Activated CD4-positive, alpha-beta T cell treated with anti-CD3 and anti-CD28 coated beads, Interleukin-2, Interleukin-4, amounts not matched to agents 100 ng/mL and 50 ng/mL, durations not matched to agents 16 hours and 8 hours (primary cell): Measurements from ENCODE around the gene CCDC127.
"Not testable (repeated sequence)": the region's sequence is repeated elsewhere in the genome, so short reads cannot be mapped to it uniquely, and the experiment has no call there.

ENCODE experiments used
- DNase-seq: peaks from one replicate; pipeline ENCODE4 v3.0.0-alpha.2; 2020; ENCODE audit warnings: low spot score

CCDC127 gene

DNA sequence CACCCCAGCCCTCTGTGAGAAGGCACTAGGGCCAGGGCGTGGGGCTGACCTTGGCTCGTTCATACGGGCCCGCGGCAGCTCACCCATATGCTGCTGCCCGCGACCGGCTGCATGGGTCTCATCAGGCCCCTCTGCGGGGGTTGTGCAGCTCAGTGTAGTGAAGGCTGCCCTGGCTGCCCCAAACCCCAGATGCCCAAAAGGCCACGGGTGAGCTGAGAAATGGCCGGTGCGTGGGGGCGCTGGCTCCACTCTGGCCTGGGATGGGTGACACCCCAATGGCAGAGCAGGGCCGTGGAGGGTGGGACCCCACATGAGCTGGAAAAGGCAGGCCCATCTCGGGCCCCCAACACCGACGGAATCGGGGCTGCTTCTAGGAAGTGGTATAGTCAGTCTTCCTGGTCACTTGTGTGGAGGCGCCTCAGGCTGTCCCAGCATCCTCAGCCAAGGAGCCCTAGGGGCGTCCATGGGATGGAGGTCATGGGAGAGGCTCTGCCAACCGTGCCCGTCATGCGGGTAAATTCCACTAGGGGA lies 46.1 kb downstream of the CCDC127 start:
- DNase-seq = no peak

DNA sequence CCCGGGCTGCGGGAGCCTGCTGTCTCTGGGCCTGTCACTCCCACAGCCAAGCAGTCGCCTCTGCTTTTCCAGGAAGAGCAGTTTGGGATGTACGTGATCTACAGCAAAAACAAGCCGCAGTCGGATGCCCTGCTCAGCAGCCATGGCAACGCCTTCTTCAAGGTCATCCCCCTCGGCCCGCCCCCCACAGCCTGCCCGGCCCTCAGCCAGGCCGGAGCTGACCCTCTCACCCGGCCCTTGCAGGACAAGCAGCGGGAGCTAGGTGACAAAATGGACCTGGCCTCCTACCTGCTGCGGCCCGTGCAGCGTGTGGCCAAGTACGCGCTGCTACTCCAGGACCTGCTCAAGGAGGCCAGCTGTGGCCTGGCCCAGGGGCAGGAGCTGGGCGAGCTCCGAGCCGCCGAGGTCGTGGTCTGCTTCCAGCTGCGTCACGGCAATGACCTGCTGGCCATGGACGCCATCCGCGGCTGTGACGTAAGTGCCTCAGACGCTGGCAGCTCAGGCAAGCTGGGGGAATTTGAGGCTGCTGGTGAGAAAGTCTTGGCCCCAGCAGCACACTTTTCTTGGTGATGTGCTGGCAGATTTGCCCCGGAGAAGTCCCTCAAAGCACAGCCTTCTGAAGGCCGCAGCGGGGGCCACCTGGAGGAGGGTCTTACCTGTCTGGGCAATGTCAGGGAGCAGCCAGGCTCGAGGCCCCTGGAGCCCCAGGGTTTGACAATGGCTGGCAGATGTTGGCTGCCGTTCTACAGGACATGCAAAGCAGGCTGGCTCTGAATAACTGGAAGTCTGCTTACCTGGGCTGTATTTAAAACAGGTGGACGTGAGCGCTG lies 46.8 kb downstream of the CCDC127 start:
- no peak for DNase-seq

DNA sequence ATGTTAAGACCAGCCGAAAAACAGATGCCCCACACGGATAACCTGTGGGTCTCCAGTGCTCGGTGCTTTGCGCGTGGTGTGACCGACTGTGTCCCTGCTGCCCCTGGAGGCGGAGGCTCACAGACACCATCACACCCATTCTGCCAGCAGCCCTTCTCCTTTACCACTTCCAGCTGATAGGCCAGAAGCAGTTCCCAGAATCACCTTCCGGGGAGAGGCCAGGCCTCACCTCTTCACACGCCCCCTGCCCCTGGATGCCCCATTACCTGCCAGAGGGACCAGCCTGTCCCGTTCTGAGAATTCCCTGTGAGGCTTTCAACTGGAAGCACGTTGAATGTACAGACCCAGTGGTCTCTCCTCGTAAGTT lies 48.2 kb downstream of the CCDC127 start:
- DNase-seq = no peak

DNA sequence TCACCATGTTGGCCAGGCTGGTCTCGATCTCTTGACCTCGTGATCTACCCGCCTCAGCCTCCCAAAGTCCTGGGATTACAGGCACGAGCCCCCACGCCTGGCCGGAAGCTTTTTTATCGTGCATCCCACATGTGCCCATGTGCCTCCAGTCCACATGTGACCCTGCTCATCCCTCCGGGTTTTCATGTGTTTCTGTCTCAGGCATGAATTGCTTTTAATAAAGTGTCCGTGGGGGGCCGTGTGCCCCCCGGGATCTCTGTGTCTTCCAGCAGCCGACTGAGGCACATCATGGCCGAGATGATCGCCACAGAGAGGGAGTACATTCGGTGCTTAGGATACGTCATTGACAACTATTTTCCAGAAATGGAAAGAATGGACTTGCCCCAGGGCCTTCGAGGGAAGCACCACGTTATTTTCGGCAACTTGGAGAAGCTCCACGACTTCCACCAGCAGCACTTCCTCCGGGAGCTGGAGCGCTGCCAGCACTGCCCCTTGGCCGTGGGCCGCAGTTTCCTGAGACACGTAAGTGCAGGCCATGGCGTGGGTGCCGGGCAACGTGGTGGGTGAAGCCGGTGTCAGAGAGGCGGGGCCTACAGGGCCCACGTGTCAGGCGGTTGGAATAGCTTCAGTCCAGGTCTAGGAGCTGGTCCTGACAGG lies 48.8 kb downstream of the CCDC127 start:
- no peak for DNase-seq

DNA sequence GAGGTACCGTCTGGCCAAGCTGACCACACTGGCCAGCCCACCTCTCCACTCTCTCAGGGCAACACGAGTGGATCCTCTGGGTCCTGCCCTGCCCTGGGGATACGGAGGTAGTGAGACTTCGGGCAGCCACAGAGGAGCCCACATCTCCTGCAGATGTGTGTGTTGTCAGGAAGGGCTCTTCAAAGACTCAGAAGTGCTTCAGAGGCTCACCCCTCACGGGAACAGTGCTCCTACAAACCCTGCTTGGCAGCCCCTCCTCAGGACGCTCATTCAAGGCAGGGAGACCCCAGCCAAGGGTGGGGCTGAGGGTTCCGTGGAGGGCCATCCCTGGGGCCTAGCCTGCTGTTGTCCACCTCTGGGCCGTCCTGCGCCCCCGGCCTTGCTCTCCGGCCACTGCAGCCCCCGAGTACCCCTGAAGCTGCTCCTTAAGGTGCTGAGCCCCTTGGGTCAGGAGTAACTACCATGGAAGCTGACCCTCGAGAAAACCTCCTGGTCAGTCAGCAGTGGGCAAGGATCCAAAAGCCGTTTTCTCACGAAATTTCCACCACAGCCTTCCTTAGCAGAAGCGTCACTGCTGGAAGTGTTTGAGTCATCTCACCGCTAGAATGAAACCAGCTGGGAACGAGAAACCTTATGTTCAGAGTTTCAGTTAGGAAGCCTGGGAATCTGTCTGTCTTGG lies 49.8 kb downstream of the CCDC127 start:
- DNase-seq = no peak

DNA sequence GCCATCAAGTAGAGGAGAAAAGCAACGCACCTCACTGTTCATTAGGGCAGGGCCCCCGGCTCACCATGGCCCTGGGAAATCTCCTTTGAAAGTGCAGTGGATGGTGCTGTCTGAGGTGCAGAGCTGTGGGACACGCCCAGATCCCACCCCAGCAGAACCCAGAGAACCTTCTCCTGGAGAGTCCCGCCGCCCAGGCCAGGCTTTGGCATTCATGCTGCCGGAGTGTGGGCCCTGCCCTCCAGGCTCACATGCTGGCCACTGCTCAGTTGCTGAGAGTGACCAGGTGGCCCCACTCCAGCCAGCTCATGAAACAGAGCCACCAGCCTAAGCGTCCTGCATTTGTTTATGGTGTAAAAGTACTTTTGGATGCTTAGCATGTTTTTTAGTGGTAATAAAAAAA lies 50.4 kb downstream of the CCDC127 start:
- no peak for DNase-seq

DNA sequence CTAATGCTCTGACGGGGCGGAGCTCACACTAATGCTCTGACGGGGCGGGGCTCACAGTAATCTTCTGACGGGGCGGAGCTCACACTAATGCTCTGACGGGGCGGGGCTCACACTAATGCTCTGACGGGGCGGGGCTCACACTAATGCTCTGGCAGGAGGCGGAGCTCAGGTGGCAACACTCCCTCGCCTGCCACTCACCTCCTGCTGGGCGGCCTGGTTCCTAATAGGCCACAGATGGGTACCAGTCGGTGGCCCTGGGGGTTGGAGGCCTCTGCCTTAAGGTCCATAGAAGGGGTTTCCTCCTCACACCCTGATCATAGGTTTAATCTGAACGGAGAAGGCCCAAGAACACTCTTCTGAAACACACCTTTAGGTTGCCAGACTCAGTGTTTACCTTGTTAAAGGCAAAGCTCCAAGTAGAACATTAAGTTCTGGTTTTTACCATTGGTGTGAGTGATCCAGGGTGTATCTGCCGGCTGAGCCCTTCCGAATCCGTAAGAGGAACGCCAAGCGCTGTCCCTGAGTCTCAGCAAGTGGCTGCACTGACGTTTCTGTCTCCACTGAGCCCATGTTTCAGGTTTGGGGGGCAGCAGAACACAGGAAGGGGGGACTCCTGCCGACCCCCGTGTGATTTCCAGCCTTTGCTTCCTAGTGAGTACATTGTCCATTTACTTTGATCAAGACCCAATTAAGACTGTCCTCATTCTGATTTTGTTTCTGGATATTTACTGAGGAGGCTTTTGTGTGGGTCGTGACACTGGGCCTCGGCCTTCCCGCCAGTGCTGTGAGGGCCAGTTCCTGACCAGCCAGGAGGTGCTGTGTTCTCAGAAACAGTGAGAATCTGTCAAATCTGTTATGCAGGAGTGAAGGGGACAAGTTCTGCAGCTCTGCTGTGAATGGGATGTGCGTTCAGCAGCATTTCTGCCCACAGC lies 51.2 kb downstream of the CCDC127 start:
- DNase-seq = no peak

DNA sequence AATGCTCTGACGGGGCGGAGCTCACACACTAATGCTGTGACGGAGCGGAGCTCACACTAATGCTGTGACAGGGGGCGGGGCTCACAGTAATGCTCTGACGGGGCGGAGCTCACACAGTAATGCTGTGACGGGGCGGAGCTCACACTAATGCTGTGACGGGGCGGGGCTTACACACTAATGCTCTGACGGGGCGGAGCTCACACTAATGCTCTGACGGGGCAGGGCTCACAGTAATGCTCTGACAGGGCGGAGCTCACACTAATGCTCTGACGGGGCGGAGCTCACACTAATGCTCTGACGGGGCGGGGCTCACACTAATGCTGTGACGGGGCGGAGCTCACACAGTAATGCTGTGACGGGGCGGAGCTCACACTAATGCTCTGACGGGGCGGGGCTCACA lies 53.2 kb downstream of the CCDC127 start:
- not testable (repeated sequence) for DNase-seq

DNA sequence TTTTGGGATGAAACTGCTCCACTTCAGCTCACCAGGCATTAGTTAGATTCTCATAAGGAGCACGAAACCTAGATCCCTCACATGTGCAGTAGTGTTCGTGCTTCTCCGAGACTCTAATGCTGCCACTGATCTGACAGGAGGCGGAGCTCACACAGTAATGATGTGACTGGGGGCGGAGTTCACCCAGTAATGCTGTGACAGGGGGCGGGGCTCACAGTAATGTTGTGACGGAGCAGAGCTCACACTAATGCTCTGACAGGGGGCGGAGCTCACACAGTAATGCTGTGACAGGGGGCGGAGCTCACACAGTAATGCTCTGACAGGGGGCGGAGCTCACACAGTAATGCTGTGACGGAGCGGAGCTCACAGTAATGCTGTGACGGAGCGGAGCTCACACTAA lies 53.7 kb downstream of the CCDC127 start:
- no peak for DNase-seq

DNA sequence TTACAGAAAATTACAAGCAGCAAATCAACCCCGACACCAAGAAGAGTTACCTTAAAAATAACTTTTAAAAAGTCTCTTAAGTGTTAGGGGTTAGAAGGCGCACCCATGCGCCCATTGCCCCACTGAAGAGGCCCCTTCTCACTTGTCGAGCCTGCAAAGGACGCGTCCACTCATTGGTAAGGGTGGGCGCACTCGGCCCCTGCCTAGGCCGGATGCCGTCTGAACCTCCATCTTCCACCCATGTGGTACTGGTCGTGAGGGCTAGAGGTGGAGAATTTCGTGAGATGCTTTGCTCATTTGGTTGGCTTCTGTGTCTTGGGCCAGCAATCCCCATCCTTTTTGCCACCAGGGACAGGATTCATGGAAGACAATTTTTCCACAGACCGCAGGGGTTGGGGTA lies 54.1 kb downstream of the CCDC127 start:
- no peak for DNase-seq

DNA sequence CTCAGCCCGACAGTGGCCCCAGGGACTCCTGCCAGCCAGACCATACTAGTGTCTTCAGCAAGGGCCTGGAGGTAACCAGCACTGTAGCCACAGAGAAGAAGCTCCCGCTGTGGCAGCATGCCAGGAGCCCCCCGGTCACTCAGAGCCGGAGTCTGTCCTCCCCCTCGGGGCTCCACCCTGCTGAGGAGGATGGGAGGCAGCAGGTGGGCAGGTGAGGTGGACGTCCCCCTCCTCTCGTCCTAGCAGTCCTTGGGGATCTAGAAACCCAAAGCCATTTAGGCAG lies 54.7 kb downstream of the CCDC127 start:
- DNase-seq = no peak

DNA sequence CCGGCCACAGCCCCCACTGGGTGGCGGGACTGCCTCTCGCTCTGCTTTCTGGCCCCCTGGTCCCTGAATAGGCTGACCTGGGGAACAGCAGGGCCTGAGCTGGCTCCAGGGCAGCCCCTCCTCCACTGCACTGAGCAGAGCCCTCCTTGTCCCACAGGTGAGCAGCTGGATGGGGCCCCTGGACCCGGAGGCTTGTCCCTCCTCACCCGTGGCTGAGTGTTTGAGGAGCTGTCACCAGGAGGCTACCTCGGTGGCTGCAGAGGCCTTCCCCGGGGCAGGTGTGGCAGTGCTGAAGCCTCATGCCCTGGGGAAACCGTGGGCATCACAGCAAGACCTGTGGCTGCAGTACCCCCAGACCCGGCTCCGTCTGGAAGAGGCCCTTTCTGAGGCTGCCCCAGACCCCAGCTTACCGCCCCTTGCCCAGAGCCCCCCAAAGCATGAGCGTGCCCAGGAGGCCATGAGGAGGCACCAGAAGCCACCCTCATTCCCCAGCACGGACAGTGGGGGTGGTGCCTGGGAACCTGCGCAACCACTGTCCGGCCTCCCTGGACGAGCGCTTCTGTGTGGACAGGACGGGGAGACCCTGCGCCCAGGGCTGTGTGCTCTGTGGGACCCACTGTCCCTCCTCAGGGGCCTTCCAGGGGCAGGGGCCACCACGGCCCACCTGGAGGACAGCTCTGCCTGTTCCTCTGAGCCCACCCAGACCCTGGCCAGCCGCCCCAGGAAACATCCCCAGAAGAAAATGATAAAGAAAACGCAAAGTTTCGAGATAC lies 55.2 kb downstream of the CCDC127 start:
- no peak for DNase-seq

DNA sequence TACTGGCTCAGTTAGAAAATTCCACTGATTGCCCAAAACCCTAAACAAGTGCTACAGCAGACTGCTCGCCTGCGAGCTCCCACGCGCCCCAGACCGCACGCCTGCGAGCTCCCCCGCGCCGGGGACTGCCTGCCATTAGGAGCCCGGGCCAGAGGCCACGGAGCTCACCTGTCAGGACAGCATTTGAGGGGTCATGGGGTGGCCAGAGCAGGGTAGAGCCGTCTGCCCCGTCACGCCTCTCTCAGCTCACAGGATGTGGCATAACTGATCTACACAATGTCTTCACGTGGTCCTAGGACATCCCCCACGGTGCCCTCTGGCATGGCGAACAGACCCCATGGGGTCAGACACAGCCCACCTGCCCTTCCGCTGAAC lies 55.8 kb downstream of the CCDC127 start:
- DNase-seq = no peak

DNA sequence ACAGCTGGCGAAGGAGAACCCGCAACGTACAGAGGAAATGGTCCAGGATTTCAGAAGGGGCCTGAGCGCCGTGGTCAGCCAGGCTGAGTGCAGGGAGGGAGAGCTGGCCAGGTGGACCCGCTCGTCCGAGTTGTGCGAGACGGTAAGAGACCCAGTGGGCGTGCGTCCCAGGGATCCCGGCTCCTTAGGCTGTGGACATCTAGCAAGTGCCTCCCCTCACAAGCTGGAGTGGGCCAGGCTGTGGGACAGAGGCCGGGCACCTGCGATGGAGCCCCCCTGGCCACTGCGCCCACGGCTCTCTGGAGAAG lies 56.2 kb downstream of the CCDC127 start:
- no peak for DNase-seq

DNA sequence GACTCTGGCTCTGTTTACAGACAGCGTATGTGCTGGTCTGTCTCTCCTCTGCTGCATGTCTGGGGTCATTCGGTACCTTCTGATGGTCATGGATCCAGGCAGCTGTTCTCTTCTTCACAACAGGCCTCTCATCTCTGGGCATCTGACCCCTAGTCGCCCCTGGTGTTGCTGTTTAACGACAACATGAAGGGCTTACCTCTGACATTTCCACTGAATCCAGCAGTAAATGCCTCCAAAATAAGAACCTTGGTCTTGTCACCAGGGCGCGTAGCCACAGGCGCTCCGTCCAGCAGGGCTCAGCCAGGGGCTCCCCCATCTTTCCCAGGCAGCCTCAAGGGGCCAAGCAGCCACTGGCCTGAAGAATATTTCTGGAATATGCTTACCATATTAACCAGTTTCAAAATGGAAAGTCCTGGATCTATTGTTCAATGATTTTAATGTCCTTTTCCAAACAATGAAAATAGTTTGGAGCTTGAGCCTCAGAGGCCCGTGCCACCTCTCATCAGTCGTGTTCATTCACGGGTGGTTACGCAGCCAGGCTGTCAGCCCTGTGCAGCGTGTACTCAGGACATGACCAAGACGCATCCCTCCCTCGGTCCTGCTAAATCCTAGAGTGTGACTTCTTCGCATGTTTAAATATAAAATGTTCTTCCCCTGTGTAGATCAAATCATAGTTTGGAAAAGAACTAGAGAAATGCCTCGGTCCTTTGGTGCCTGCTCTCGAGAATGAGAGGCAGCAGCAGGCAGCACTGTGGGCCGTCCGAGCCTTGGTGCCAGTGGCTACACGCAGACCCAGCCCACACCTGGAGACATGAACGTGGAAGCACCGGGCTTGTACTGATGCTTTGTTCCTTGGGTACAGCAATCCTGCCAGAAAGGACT lies 56.8 kb downstream of the CCDC127 start:
- DNase-seq = no peak

DNA sequence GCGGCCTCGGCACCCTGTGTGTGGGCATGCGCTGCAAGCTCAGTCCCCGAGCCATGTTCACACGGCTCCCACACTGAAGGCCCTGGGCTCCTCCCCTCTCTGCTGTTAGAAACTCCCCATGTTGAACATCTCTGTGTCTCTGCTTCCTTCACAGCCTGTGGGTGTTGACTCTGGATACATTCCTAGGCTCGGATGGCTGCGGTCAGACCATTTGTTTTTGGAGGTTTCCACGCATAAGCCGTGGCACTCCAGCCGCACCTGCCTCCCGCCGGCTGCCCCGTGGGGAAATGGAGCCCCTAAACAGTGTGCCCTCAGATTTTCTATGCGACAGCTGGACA lies 57.8 kb downstream of the CCDC127 start:
- no peak for DNase-seq

DNA sequence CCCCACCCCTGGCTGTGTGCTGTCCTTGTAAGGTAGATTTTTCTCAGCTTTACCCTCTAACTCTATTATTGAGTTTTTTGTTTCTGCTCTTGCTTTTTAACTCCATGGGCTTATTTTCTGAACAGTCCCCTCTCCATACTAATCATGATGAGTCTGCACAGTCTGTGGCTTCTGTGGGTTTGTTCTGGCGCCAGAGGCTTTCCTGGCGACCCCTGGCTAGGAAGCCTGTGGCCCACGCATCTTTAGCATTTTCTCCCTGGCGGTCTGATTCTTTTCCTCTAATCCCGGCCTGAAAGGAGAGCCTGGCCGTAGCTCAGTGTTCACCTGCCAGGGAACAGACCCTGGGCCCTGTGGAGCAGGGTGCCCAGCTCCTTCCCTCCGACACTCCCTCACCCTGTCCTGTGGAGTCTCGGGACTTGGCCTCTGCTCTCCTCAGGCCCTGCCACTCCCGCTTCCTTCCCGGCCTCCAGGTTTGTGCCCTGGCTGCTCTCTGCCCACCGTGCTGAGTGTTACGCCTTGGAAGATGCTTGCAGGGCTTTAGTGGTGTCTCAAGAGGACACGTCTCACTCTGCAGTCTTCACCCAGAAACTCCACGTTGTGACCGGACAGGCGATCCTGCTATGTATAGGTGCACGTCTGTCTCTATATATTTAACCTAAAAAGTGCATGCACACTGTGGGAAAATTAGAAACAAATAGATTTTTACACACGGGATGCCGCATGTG lies 58.3 kb downstream of the CCDC127 start:
- no peak for DNase-seq

DNA sequence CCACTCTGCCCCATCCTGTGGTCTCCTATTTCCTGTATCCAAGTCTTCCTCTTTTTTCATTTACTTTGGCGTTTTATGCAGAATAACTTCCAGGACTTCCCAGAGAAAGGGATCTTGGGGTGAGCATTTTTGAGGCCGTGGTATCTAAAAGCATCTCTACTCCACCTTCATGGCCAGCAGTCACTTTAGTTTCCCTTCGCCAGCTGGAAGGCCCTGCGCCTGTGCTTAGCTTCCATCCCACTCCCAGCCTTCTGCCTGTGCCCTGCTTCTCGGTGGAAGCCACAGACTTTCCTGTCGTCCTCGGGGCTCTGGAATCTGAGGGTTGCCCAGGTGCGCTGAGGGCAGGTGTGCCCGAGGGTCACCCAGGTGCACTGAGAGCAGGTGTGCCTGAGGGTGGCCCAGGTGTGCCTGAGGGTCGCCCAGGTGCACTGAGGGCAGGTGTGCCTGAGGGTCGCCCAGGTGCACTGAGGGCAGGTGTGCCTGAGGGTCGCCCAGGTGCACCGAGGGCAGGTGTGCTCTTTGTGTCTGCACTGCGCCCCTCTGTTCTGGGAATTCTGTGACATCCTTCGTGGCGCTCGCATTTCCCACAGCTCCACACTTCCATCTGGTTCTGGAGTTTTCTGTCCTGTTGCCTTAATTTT lies 59.0 kb downstream of the CCDC127 start:
- DNase-seq = no peak

DNA sequence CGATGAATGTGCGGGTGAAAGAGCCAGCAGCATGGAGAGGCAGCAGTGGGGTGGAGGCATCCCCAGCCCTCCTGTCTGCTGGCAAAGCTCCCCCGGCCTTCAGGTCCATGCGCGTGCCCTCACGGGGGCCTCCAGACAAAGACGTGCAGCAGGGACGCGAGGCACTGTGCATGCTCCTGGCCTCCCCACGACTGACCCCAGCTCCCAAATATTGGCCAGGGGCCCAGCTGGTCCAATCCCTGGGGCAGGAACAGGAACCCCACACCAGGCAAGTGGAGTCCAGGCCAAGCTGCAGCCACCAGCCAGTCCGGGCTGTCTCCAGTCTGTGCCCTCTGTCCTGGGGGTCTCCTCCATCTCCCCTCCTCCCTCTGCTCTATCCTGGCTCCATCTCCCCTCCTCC lies 60.2 kb downstream of the CCDC127 start:
- DNase-seq = no peak
